Liver (tissue), 9 donors: ENCODE data around the gene PARD3B. TPM values are rescaled to one million over a fixed set of nuclear protein-coding genes. Genes with fewer than 3 reads are reported as not detected.

ENCODE experiments used
- DNase-seq: peaks from one replicate; pipeline ENCODE4 v3.0.0-alpha.2; 2017; ENCODE audit warnings: low spot score
- H3K27ac ChIP-seq, 2 donors: one replicate each; pipeline ENCODE4 v1.7.0; 2013; ENCODE audit warnings: inconsistent platforms in 2 of 2, low read length in 2 of 2, control low read depth in 1 of 2, low read depth in 1 of 2, mild to moderate bottlenecking in 1 of 2
- H3K27me3 ChIP-seq, 4 donors: one replicate each; pipeline versions ENCODE4 v1.6.1 to v1.7.0; 2013; ENCODE audit warnings: low read length in 3 of 4, inconsistent platforms in 1 of 4, mild to moderate bottlenecking in 1 of 4, moderate library complexity in 1 of 4; ENCODE audit not compliant: control insufficient read depth in 4 of 4, insufficient read depth in 4 of 4
- H3K36me3 ChIP-seq, 4 donors: one replicate each; pipeline versions ENCODE4 v1.6.1 to v1.7.0; 2013; ENCODE audit warnings: low read length in 3 of 4, mild to moderate bottlenecking in 3 of 4, low read depth in 1 of 4, moderate library complexity in 1 of 4; ENCODE audit not compliant: control insufficient read depth in 4 of 4, insufficient read depth in 3 of 4
- H3K4me1 ChIP-seq, 4 donors: one replicate each; pipeline versions ENCODE4 v1.6.1 to v1.7.0; 2013; ENCODE audit warnings: low read length in 3 of 4, mild to moderate bottlenecking in 3 of 4, moderate library complexity in 1 of 4; ENCODE audit not compliant: control insufficient read depth in 4 of 4, insufficient read depth in 4 of 4
- H3K4me3 ChIP-seq, 3 donors: one replicate each; pipeline versions ENCODE4 v1.6.1 to v1.7.0; 2013; ENCODE audit warnings: low read length in 3 of 3, control low read depth in 1 of 3, low read depth in 1 of 3, mild to moderate bottlenecking in 1 of 3
- H3K9ac ChIP-seq, 2 donors: one replicate each; pipeline ENCODE4 v1.7.0; 2013; ENCODE audit warnings: low read length in 2 of 2, mild to moderate bottlenecking in 2 of 2, moderate library complexity in 2 of 2, control low read depth in 1 of 2, low read depth in 1 of 2
- H3K9me3 ChIP-seq, 4 donors: one replicate each; pipeline versions ENCODE4 v1.6.1 to v1.7.0; 2013; ENCODE audit warnings: low read length in 3 of 4; ENCODE audit not compliant: control insufficient read depth in 4 of 4
- EGR1 ChIP-seq, 2 donors: IDR thresholded peaks; 2 replicates each; pipeline ENCODE4 v1.6.1; 2016 to 2018; ENCODE audit warnings: antibody characterized with exemption in 2 of 2, low read depth in 2 of 2
- FOXA1 ChIP-seq: IDR thresholded peaks from 2 replicates; pipeline ENCODE4 v1.6.1; 2016; ENCODE audit warnings: antibody characterized with exemption
- HNF4A ChIP-seq, 2 donors: conservative IDR thresholded peaks; 2 replicates each; pipeline ENCODE4 v1.6.1; 2016; ENCODE audit warnings: antibody characterized with exemption in 2 of 2, mild to moderate bottlenecking in 2 of 2
- HNF4G ChIP-seq: IDR thresholded peaks from 2 replicates; pipeline ENCODE4 v1.6.1; 2016; ENCODE audit warnings: antibody characterized with exemption
- JUND ChIP-seq, 2 donors: IDR thresholded peaks; 2 replicates each; pipeline ENCODE4 v1.6.1; 2016; ENCODE audit warnings: antibody characterized with exemption in 2 of 2
- NR2F2 ChIP-seq: IDR thresholded peaks from 2 replicates; pipeline ENCODE4 v1.6.1; 2016; ENCODE audit warnings: antibody characterized with exemption
- RAD21 ChIP-seq, 2 donors: IDR thresholded peaks; 2 replicates each; pipeline ENCODE4 v1.6.1; 2016; ENCODE audit warnings: antibody characterized with exemption in 2 of 2, mild to moderate bottlenecking in 2 of 2
- RXRA ChIP-seq, 2 donors: IDR thresholded peaks; 2 replicates each; pipeline ENCODE4 v1.6.1; 2017 to 2018; ENCODE audit warnings: antibody characterized with exemption in 2 of 2, mild to moderate bottlenecking in 1 of 2
- TAF1 ChIP-seq: conservative IDR thresholded peaks from 2 replicates; pipeline ENCODE4 v1.6.1; 2016; ENCODE audit warnings: antibody characterized with exemption, mild to moderate bottlenecking
- YY1 ChIP-seq: IDR thresholded peaks from 2 replicates; pipeline ENCODE4 v1.6.1; 2016; ENCODE audit warnings: antibody characterized with exemption, mild to moderate bottlenecking
- WGBS: extraction: QIAGEN DNeasy Blood & Tissue Kit; methylation state at CpG from one replicate; pipeline ENCODE4 v1.1.7; 2013; 5-methylcytosine and 5-hydroxymethylcytosine counted together
- polyA plus RNA-seq, 2 donors: library from polyadenylated mRNA; stranded (reverse) in 1 of 2; unstranded in 1 of 2; fragments of 200-250 nt in 1 of 2; fragments of >200 nt in 1 of 2; fragmentation: Nextera tagmentation in 1 of 2; extraction: Ambion mirVana in 1 of 2; gene quantifications; one replicate each; pipeline versions ENCODE4 v1.2.1 to v1.2.3, GENCODE V29; 2013 to 2015
- total RNA-seq, 2 donors: library from RNA; depleted of rRNA; stranded (reverse); fragments of >200 nt; gene quantifications; one replicate each; pipeline ENCODE4 v1.2.3, GENCODE V29; 2014
- TF ChIP-seq, protein P1 (sequence below): IDR thresholded peaks from 2 replicates; pipeline ENCODE4 v1.6.1; 2016; ENCODE audit warnings: antibody characterized with exemption
- TF ChIP-seq, protein P2 (sequence below): IDR thresholded peaks from 2 replicates; pipeline ENCODE4 v1.6.1; 2016; ENCODE audit warnings: antibody characterized with exemption, mild to moderate bottlenecking
- TF ChIP-seq, protein P3 (sequence below): fragments of 150-350 bp; IDR thresholded peaks from 2 replicates; pipeline ENCODE4 v1.5.1; 2017; ENCODE audit warnings: improper control_type of control experiment, low read depth, low read length; ENCODE audit not compliant: missing input control
- donor health status: healthy.
- donor health status: healthy.
- donor health status: healthy.
- donor health status: healthy.
- donor health status: healthy.

PARD3B gene
- total and polyA plus RNA-seq, 4 donors: 1.1 to 10.3 (median 3.7) TPM

DNA sequence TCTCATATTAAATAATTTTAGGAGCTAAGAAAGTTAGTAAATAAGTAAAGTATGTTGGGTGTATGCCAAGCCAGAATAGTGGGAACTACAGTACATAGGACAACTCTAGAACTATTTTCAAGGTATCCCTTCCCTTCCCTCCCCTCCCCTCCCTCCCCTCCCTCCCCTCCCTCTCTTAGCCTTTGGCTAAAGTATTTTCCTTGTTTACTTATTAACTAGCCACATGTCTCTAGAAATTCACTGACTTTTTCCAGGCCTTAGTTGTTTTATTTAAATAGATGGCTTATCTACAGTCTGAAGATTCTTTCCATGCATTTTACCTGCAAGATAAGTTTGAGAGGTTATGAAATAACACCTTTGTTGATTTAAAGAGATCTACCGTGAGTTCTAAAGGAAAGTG lies 402.1 kb downstream of the PARD3B start:
- Histone ChIP-seq H3K4me1 (no peaks in the 10 kb centered on the region), H3K27me3 (no peaks in the 10 kb centered on the region), H3K9ac (no peak overlapping the region), H3K36me3 (no peaks in the 10 kb centered on the region), H3K9me3 (peaks cover 0 to 6% (median 2%) of the 10 kb centered on the region in 4 donors), H3K27ac (no peak overlapping the region), H3K4me3 (no peak overlapping the region)
- TF ChIP-seq, protein P1, sequence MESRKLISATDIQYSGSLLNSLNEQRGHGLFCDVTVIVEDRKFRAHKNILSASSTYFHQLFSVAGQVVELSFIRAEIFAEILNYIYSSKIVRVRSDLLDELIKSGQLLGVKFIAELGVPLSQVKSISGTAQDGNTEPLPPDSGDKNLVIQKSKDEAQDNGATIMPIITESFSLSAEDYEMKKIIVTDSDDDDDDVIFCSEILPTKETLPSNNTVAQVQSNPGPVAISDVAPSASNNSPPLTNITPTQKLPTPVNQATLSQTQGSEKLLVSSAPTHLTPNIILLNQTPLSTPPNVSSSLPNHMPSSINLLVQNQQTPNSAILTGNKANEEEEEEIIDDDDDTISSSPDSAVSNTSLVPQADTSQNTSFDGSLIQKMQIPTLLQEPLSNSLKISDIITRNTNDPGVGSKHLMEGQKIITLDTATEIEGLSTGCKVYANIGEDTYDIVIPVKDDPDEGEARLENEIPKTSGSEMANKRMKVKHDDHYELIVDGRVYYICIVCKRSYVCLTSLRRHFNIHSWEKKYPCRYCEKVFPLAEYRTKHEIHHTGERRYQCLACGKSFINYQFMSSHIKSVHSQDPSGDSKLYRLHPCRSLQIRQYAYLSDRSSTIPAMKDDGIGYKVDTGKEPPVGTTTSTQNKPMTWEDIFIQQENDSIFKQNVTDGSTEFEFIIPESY: no peak
- TF ChIP-seq YY1: no peak
- TF ChIP-seq FOXA1: no peak
- TF ChIP-seq NR2F2: no peak
- TF ChIP-seq RXRA (IDR thresholded peaks at IDR 0.05): no peak
- no peak for TF ChIP-seq HNF4G
- no peak for TF ChIP-seq RAD21 (IDR thresholded peaks at IDR 0.05)
- no peak for TF ChIP-seq JUND (IDR thresholded peaks at IDR 0.05)
- 30% methylated on average over 1 of the region's 1 CpG for WGBS
- no peak for DNase-seq

DNA sequence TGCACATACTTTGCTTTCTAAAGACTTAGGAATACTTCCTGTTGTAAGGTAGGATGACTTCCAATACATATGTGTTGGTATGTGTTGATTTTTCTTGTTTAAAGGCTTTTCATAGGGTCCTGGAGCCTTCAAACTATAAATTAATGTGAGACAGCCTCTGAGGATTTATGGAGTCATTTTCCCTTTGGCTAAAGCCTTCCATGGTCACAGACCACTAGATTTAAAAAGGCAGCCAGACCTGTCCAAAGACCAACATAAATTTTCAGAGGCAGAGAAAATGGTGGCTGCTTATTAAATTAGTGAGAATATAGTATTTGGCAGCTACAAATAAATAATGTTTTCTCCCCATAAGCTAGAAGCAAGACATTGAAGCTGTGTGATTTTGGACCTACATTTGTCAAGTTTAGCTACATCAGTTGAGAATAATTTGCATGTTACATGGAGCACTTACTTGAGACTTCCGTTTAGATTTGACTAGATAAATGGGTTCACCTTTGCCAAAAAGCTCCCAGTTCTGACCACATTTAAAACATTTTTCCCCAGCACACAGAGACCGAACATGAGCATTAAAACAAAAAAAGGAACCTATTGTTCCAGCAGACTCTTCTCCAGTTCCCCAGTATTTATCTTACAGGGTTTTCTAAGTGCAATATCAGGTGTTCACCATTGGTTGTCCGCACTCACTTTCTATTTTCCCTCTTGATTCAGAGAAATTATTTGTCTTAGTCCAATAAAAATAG lies 402.9 kb downstream of the PARD3B start:
- Histone ChIP-seq H3K27ac (no peak overlapping the region), H3K4me1 (no peaks in the 10 kb centered on the region), H3K9ac (no peak overlapping the region), H3K4me3 (no peak overlapping the region), H3K27me3 (no peaks in the 10 kb centered on the region), H3K36me3 (no peaks in the 10 kb centered on the region), H3K9me3 (peaks cover 0 to 6% (median 2%) of the 10 kb centered on the region in 4 donors)
- DNase-seq: no peak
- 88% methylated on average over 3 of the region's 3 CpGs for WGBS
- TF ChIP-seq HNF4A (conservative IDR thresholded peaks at IDR 0.05) (no peak), YY1 (no peak), RAD21 (IDR thresholded peaks at IDR 0.05) (no peak), TAF1 (no peak), EGR1 (IDR thresholded peaks at IDR 0.05; ENCODE audit: low read depth in 2 of 2) (no peak)
- TF ChIP-seq, protein P2, sequence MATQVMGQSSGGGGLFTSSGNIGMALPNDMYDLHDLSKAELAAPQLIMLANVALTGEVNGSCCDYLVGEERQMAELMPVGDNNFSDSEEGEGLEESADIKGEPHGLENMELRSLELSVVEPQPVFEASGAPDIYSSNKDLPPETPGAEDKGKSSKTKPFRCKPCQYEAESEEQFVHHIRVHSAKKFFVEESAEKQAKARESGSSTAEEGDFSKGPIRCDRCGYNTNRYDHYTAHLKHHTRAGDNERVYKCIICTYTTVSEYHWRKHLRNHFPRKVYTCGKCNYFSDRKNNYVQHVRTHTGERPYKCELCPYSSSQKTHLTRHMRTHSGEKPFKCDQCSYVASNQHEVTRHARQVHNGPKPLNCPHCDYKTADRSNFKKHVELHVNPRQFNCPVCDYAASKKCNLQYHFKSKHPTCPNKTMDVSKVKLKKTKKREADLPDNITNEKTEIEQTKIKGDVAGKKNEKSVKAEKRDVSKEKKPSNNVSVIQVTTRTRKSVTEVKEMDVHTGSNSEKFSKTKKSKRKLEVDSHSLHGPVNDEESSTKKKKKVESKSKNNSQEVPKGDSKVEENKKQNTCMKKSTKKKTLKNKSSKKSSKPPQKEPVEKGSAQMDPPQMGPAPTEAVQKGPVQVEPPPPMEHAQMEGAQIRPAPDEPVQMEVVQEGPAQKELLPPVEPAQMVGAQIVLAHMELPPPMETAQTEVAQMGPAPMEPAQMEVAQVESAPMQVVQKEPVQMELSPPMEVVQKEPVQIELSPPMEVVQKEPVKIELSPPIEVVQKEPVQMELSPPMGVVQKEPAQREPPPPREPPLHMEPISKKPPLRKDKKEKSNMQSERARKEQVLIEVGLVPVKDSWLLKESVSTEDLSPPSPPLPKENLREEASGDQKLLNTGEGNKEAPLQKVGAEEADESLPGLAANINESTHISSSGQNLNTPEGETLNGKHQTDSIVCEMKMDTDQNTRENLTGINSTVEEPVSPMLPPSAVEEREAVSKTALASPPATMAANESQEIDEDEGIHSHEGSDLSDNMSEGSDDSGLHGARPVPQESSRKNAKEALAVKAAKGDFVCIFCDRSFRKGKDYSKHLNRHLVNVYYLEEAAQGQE: no peak

DNA sequence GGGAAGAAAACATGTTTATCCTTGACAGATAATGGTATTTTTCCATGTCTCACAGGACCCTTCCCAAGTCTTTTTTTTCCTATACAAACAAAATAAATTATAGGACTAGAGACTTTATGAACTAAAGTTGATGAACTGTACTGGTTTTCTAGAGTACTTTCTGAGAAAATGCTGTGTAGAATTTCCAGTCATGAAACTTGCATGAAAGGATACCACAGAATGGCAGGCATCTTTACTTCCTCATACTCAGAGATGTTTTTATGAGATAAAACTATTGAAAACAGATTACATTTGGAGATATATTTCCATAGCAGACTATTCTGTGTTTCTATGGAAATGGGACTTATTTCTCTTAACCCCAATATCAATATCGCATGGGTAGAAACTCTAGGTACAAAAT lies 403.5 kb downstream of the PARD3B start:
- H3K9ac ChIP-seq: no peak overlapping the region
- no peak overlapping the region for H3K4me3 ChIP-seq
- TF ChIP-seq, protein P3, sequence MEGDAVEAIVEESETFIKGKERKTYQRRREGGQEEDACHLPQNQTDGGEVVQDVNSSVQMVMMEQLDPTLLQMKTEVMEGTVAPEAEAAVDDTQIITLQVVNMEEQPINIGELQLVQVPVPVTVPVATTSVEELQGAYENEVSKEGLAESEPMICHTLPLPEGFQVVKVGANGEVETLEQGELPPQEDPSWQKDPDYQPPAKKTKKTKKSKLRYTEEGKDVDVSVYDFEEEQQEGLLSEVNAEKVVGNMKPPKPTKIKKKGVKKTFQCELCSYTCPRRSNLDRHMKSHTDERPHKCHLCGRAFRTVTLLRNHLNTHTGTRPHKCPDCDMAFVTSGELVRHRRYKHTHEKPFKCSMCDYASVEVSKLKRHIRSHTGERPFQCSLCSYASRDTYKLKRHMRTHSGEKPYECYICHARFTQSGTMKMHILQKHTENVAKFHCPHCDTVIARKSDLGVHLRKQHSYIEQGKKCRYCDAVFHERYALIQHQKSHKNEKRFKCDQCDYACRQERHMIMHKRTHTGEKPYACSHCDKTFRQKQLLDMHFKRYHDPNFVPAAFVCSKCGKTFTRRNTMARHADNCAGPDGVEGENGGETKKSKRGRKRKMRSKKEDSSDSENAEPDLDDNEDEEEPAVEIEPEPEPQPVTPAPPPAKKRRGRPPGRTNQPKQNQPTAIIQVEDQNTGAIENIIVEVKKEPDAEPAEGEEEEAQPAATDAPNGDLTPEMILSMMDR: no peak
- no peak for TF ChIP-seq JUND (IDR thresholded peaks at IDR 0.05)
- TF ChIP-seq FOXA1: no peak
- no peaks in the 10 kb centered on the region for H3K4me1 ChIP-seq
- H3K9me3 ChIP-seq: peaks cover 0 to 6% (median 2%) of the 10 kb centered on the region in 4 donors
- no peak for DNase-seq
- H3K36me3 ChIP-seq: no peaks in the 10 kb centered on the region
- 91% methylated on average over 1 of the region's 1 CpG for WGBS
- H3K27ac ChIP-seq: no peak overlapping the region
- H3K27me3 ChIP-seq: no peaks in the 10 kb centered on the region
